GM23338 (cell line): Measurements from ENCODE around the gene PNPT1. TPM values are rescaled to one million over a fixed set of nuclear protein-coding genes. Genes with fewer than 3 reads are reported as not detected.

ENCODE experiments used
- ATAC-seq: fragments of 200-7000 bp; cut with Tn5 transposase; 3 replicates; pipeline ENCODE4 v1.9.1; 2020
- DNase-seq: peaks from one replicate; pipeline ENCODE4 v3.0.0-alpha.2; 2015; ENCODE audit warnings: low spot score
- H2AFZ ChIP-seq: fragments of 200-600 bp; sonication (generic); 2 replicates; pipeline ENCODE4 v1.8.0; 2016; ENCODE audit warnings: antibody characterized with exemption, mild to moderate bottlenecking, moderate library complexity
- H3F3A ChIP-seq: fragments of 200-600 bp; sonication (generic); replicated peaks from 2 replicates; pipeline ENCODE4 v1.8.0; 2017; ENCODE audit warnings: antibody characterized with exemption, mixed run types, low read depth
- H3K27ac ChIP-seq: fragments of 200-600 bp; sonication (generic); 2 replicates; pipeline ENCODE4 v1.6.1; 2016; ENCODE audit warnings: low read depth
- H3K27me3 ChIP-seq: fragments of 200-600 bp; sonication (generic); 2 replicates; pipeline ENCODE4 v1.8.0; 2016; ENCODE audit warnings: mild to moderate bottlenecking, mixed run types, moderate library complexity; ENCODE audit not compliant: insufficient read depth
- H3K36me3 ChIP-seq: fragments of 200-600 bp; sonication (generic); 2 replicates; pipeline ENCODE4 v1.8.0; 2016; ENCODE audit warnings: mild to moderate bottlenecking; ENCODE audit not compliant: insufficient read depth
- H3K4me1 ChIP-seq: fragments of 200-600 bp; sonication (generic); 2 replicates; pipeline ENCODE4 v1.8.0; 2016; ENCODE audit warnings: mild to moderate bottlenecking, moderate library complexity; ENCODE audit not compliant: insufficient read depth
- H3K4me2 ChIP-seq: fragments of 200-600 bp; sonication (generic); 2 replicates; pipeline ENCODE4 v1.7.1; 2017; ENCODE audit warnings: mixed run types
- H3K4me3 ChIP-seq: fragments of 200-600 bp; sonication (generic); 2 replicates; pipeline ENCODE4 v1.6.1; 2016; ENCODE audit warnings: mixed run types
- H3K79me2 ChIP-seq: fragments of 200-600 bp; sonication (generic); replicated peaks from 2 replicates; pipeline ENCODE4 v1.8.0; 2017; ENCODE audit warnings: mild to moderate bottlenecking; ENCODE audit not compliant: insufficient read depth
- H3K9me2 ChIP-seq: fragments of 200-600 bp; sonication (generic); 2 replicates; pipeline ENCODE4 v1.8.0; 2017; ENCODE audit not compliant: insufficient read depth
- H4K20me1 ChIP-seq: fragments of 200-600 bp; sonication (generic); replicated peaks from 2 replicates; pipeline ENCODE4 v1.8.0; 2017; ENCODE audit warnings: mild to moderate bottlenecking; ENCODE audit not compliant: insufficient read depth
- H3K27ac Mint-ChIP-seq: 2 replicates; pipeline ENCODE4 v1.8.0; 2020; ENCODE audit warnings: inconsistent platforms, mild to moderate bottlenecking, moderate library complexity, mixed read lengths
- H3K27me3 Mint-ChIP-seq: 3 replicates; pipeline ENCODE4 v1.8.0; 2022; ENCODE audit warnings: low read depth, mild to moderate bottlenecking, moderate library complexity, mixed read lengths, inconsistent platforms; ENCODE audit not compliant: insufficient read depth, poor library complexity
- H3K36me3 Mint-ChIP-seq: 3 replicates; pipeline ENCODE4 v1.8.0; 2021; ENCODE audit warnings: low read depth, mild to moderate bottlenecking, inconsistent platforms, moderate library complexity, mixed read lengths
- H3K4me1 Mint-ChIP-seq: 3 replicates; pipeline ENCODE4 v1.8.0; 2020; ENCODE audit warnings: mild to moderate bottlenecking, inconsistent platforms, mixed read lengths
- H3K4me3 Mint-ChIP-seq: 3 replicates; pipeline ENCODE4 v1.8.0; 2021; ENCODE audit warnings: moderate library complexity, mild to moderate bottlenecking, inconsistent platforms, mixed read lengths
- H3K9me3 Mint-ChIP-seq: 3 replicates; pipeline ENCODE4 v1.8.0; 2020; ENCODE audit warnings: moderate library complexity, mild to moderate bottlenecking, inconsistent platforms, mixed read lengths
- CREB1 ChIP-seq: fragments of 250-450 bp; sonication (Bioruptor Pico); IDR thresholded peaks from 2 replicates; pipeline ENCODE4 v1.5.0; 2020; ENCODE audit warnings: low read depth, mild to moderate bottlenecking, moderate library complexity
- EZH2phosphoT487 ChIP-seq: fragments of 200-600 bp; sonication (generic); IDR thresholded peaks from one replicate; pipeline ENCODE4 v1.8.1; 2018; ENCODE audit warnings: antibody characterized with exemption; ENCODE audit not compliant: unreplicated experiment
- JUNB ChIP-seq: IDR thresholded peaks from one replicate; pipeline ENCODE4 v1.6.1; 2016; ENCODE audit warnings: antibody characterized with exemption; ENCODE audit not compliant: unreplicated experiment
- NANOG ChIP-seq: IDR thresholded peaks from 2 replicates; pipeline ENCODE4 v1.6.1; 2016; ENCODE audit warnings: antibody characterized with exemption, borderline replicate concordance
- STAT1 ChIP-seq: IDR thresholded peaks from one replicate; pipeline ENCODE4 v1.6.1; 2016; ENCODE audit warnings: antibody characterized with exemption; ENCODE audit not compliant: unreplicated experiment
- ZNF114 ChIP-seq: fragments of 250-450 bp; sonication (Bioruptor Pico); IDR thresholded peaks from 2 replicates; pipeline ENCODE4 v1.5.0; 2020; ENCODE audit warnings: mild to moderate bottlenecking, moderate library complexity
- ZNF331 ChIP-seq: fragments of 250-450 bp; sonication (Bioruptor Pico); IDR thresholded peaks from 2 replicates; pipeline ENCODE4 v1.5.0; 2020; ENCODE audit warnings: low read depth, mild to moderate bottlenecking, moderate library complexity
- ZNF462 ChIP-seq: fragments of 250-450 bp; sonication (Bioruptor Pico); IDR thresholded peaks from 2 replicates; pipeline ENCODE4 v1.5.0; 2020; ENCODE audit warnings: mild to moderate bottlenecking, moderate library complexity
- polyA plus RNA-seq: library from polyadenylated mRNA; unstranded; fragments of >200 nt; fragmentation: Nextera tagmentation; extraction: Ambion mirVana; gene quantifications from 2 replicates; pipeline ENCODE4 v1.2.1, GENCODE V29; 2016
- total RNA-seq: library from RNA; depleted of rRNA; stranded (reverse); fragments of >200 nt; shearing (Covaris generic); gene quantifications from 2 replicates; pipeline ENCODE4 v1.2.3, GENCODE V29; 2014
- TF ChIP-seq, protein P1 (sequence below), 2 experiments: fragments of 200-600 bp in 1 of 2; sonication (generic) in 1 of 2; conservative IDR thresholded peaks; 2 replicates each; pipeline versions ENCODE4 v1.5.1 to v1.6.1; 2016 to 2017; ENCODE audit warnings: antibody characterized with exemption in 2 of 2, low read depth in 2 of 2, mild to moderate bottlenecking in 2 of 2, moderate library complexity in 1 of 2
- TF ChIP-seq, protein P2 (sequence below): IDR thresholded peaks from 2 replicates; pipeline ENCODE4 v1.6.1; 2016; ENCODE audit warnings: antibody characterized with exemption

Gene PNPT1
- total and polyA plus RNA-seq, 2 experiments from 2014 or later, result 31.1 to 34.6 TPM

- no peaks in the 10 kb centered on the region for H3K9me2 ChIP-seq
- H3K4me1 ChIP-seq, result no peaks in the 10 kb centered on the region
- H3F3A ChIP-seq, result no peaks in the 10 kb centered on the region
- H3K36me3 ChIP-seq, result no peaks in the 10 kb centered on the region
- H3K9me3 Mint-ChIP-seq, result no peaks in the 10 kb centered on the region
- no peaks in the 10 kb centered on the region for H3K27me3 ChIP-seq
- no peak overlapping the region for H3K4me3 Mint-ChIP-seq
- DNase-seq (no peak), ATAC-seq (no peak)
- H3K27ac Mint-ChIP-seq, result no peak overlapping the region
- H3K27ac ChIP-seq, result no peak overlapping the region
- no peak for TF ChIP-seq EZH2phosphoT487
- H3K4me1 Mint-ChIP-seq, result no peaks in the 10 kb centered on the region; the same call in 2 of the 3 replicates
- no peak overlapping the region for H3K4me3 ChIP-seq
- peaks cover 49% of the 10 kb centered on the region for H3K79me2 ChIP-seq
- no peak overlapping the region for H3K4me2 ChIP-seq
- H3K27me3 Mint-ChIP-seq, result no peaks in the 10 kb centered on the region
- H4K20me1 ChIP-seq, result 0 out of 2 replicates have a peak, but pooled peaks cover 5% of the 10 kb centered on the region
- H3K36me3 Mint-ChIP-seq, result peaks cover 19% of the 10 kb centered on the region; the same call in 2 of the 3 replicates
- no peak overlapping the region for H2AFZ ChIP-seq
Measured at GRCh38 chr2:55601849-55602248, 91.8 kb downstream of the PNPT1 start.

- Histone ChIP-seq H3K9me2 (no peaks in the 10 kb centered on the region), H2AFZ (no peak overlapping the region), H3K27me3 (no peaks in the 10 kb centered on the region), H3K4me2 (no peak overlapping the region), H4K20me1 (0 out of 2 replicates have a peak, but pooled peaks cover 5% of the 10 kb centered on the region), H3K4me3 (no peak overlapping the region), H3K4me1 (no peaks in the 10 kb centered on the region), H3F3A (no peaks in the 10 kb centered on the region), H3K79me2 (peaks cover 21% of the 10 kb centered on the region; the same call in 1 of the 2 replicates), H3K36me3 (no peaks in the 10 kb centered on the region), H3K27ac (no peak overlapping the region)
- Mint-ChIP-seq H3K4me1 (no peaks in the 10 kb centered on the region), H3K4me3 (no peak overlapping the region), H3K36me3 (peaks cover 20% of the 10 kb centered on the region; the same call in 2 of the 3 replicates), H3K9me3 (no peaks in the 10 kb centered on the region), H3K27me3 (no peaks in the 10 kb centered on the region), H3K27ac (no peak overlapping the region)
- ATAC-seq (no peak), DNase-seq (no peak)
- TF ChIP-seq, protein P1, sequence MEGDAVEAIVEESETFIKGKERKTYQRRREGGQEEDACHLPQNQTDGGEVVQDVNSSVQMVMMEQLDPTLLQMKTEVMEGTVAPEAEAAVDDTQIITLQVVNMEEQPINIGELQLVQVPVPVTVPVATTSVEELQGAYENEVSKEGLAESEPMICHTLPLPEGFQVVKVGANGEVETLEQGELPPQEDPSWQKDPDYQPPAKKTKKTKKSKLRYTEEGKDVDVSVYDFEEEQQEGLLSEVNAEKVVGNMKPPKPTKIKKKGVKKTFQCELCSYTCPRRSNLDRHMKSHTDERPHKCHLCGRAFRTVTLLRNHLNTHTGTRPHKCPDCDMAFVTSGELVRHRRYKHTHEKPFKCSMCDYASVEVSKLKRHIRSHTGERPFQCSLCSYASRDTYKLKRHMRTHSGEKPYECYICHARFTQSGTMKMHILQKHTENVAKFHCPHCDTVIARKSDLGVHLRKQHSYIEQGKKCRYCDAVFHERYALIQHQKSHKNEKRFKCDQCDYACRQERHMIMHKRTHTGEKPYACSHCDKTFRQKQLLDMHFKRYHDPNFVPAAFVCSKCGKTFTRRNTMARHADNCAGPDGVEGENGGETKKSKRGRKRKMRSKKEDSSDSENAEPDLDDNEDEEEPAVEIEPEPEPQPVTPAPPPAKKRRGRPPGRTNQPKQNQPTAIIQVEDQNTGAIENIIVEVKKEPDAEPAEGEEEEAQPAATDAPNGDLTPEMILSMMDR (conservative IDR thresholded peaks at IDR 0.05; ENCODE audit: low read depth in 2 of 2), result no peak
- TF ChIP-seq, protein P2, sequence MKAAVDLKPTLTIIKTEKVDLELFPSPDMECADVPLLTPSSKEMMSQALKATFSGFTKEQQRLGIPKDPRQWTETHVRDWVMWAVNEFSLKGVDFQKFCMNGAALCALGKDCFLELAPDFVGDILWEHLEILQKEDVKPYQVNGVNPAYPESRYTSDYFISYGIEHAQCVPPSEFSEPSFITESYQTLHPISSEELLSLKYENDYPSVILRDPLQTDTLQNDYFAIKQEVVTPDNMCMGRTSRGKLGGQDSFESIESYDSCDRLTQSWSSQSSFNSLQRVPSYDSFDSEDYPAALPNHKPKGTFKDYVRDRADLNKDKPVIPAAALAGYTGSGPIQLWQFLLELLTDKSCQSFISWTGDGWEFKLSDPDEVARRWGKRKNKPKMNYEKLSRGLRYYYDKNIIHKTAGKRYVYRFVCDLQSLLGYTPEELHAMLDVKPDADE, result no peak
- TF ChIP-seq JUNB (no peak), ZNF331 (CRISPR knock-in tag) (no peak), EZH2phosphoT487 (no peak), CREB1 (CRISPR knock-in tag) (no peak), ZNF462 (no peak), STAT1 (no peak), ZNF114 (CRISPR knock-in tag) (no peak), NANOG (no peak)
Measured at GRCh38 chr2:55598056-55598795, 95.4 kb downstream of the PNPT1 start.
